IPS DF 6.9 (cell line): ENCODE results near the gene ANXA4.
"Not testable (repeated sequence)": the region's sequence is repeated elsewhere in the genome, so short reads cannot be mapped to it uniquely, and the experiment has no call there.

Experiments used
- DNase-seq: peaks from one replicate; pipeline ENCODE4 v3.0.0-alpha.2; 2013; ENCODE audit warnings: low read depth, low spot score
- H3K27ac ChIP-seq: one replicate; pipeline ENCODE4 v1.5.1; 2013; ENCODE audit warnings: low read length, control low read depth
- H3K27me3 ChIP-seq: 2 replicates; pipeline ENCODE4 v1.6.1; 2013; ENCODE audit warnings: mild to moderate bottlenecking, low read length; ENCODE audit not compliant: control insufficient read depth, insufficient read depth
- H3K36me3 ChIP-seq: 2 replicates; pipeline ENCODE4 v1.6.1; 2013; ENCODE audit warnings: low read length; ENCODE audit not compliant: control insufficient read depth, insufficient read depth
- H3K4me1 ChIP-seq: 2 replicates; pipeline ENCODE4 v1.6.1; 2013; ENCODE audit warnings: low read length; ENCODE audit not compliant: control insufficient read depth, insufficient read depth
- H3K4me3 ChIP-seq: 2 replicates; pipeline ENCODE4 v1.5.1; 2013; ENCODE audit warnings: mild to moderate bottlenecking, low read length
- H3K9me3 ChIP-seq: 2 replicates; pipeline ENCODE4 v1.6.1; 2013; ENCODE audit warnings: low read length, inconsistent platforms; ENCODE audit not compliant: control insufficient read depth, insufficient read depth
- WGBS: extraction: QIAGEN DNeasy Blood & Tissue Kit; methylation state at CpG from one replicate; pipeline ENCODE4 v1.1.7; 2013; ENCODE audit warnings: mixed read lengths, missing lambda C conversion rate; ENCODE audit not compliant: insufficient read length, insufficient coverage; 5-methylcytosine and 5-hydroxymethylcytosine counted together

Gene ANXA4

DNA sequence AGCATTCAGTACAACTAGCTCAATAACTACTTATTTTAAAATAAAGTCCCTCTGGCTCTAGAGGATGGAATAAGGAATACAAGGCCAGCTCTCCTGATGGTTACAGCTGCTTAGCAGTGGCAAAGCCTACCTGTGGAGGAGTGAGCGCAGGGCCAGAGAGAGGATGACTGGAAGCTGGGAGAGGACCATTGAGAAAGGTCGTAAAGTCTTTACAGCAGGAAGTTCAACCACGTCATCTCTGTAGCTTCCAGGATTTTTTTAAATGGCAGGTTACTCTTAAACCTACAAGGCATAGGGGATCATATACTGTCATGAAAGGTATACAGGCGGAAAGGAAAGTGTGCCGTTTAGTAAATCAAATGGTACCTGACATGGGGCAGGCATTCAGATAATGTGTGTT, 26.3 kb downstream of the ANXA4 start:
- no CpG with 5 or more reads among the region's 5 CpGs for WGBS
- Histone ChIP-seq H3K4me1 (no peaks in the 10 kb centered on the region), H3K27ac (no peak overlapping the region), H3K9me3 (no peaks in the 10 kb centered on the region), H3K36me3 (no peaks in the 10 kb centered on the region), H3K4me3 (no peak overlapping the region), H3K27me3 (no peaks in the 10 kb centered on the region)
- DNase-seq, result no peak

DNA sequence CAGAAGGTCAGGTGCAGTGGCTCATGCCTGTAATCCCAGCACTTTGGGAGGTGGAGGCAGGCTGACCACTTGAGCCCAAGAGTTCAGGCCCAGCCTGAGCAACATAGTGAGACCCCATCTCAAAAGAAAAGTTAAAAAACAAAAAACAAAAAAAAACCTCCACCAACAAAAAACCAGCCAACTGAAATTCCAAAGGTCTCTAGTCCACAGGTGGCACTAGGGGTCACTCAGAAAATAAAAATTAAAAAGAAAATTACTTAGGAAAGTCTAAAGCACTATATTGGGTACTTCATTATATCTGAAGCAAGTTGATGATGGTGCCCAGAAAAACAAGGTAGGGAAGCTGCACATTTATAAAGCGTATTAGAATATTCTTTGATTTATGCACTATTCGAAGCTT, 26.9 kb downstream of the ANXA4 start:
- H3K4me1 ChIP-seq, result no peaks in the 10 kb centered on the region
- no CpG with 5 or more reads among the region's 2 CpGs for WGBS
- H3K4me3 ChIP-seq, result no peak overlapping the region
- H3K9me3 ChIP-seq, result no peaks in the 10 kb centered on the region
- H3K27ac ChIP-seq, result no peak overlapping the region
- no peak for DNase-seq
- no peaks in the 10 kb centered on the region for H3K27me3 ChIP-seq
- H3K36me3 ChIP-seq, result no peaks in the 10 kb centered on the region

DNA sequence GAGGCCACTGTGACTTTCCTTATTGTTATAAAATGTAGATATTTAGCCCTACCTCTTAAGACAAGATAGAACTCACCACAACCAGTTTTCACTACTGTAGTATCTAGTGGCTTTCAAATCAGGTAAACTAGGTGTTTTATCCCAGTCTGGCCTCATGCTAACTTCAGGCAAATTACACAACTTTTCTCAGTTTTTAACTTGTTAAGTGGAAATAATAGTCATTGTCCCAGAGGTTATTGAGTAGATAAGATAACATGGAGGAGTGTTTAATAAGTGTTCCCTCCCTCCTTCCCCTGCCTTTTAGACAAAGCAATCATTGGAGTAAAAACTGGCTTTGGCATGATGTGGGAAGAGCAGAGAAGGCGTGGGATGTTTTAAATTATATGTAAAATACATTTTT, 27.3 kb downstream of the ANXA4 start:
- Histone ChIP-seq H3K4me1 (no peaks in the 10 kb centered on the region), H3K9me3 (no peaks in the 10 kb centered on the region), H3K27ac (no peak overlapping the region), H3K36me3 (no peaks in the 10 kb centered on the region), H3K27me3 (no peaks in the 10 kb centered on the region), H3K4me3 (no peak overlapping the region)
- WGBS, result 100% methylated on average over 1 of the region's 1 CpG
- no peak for DNase-seq

DNA sequence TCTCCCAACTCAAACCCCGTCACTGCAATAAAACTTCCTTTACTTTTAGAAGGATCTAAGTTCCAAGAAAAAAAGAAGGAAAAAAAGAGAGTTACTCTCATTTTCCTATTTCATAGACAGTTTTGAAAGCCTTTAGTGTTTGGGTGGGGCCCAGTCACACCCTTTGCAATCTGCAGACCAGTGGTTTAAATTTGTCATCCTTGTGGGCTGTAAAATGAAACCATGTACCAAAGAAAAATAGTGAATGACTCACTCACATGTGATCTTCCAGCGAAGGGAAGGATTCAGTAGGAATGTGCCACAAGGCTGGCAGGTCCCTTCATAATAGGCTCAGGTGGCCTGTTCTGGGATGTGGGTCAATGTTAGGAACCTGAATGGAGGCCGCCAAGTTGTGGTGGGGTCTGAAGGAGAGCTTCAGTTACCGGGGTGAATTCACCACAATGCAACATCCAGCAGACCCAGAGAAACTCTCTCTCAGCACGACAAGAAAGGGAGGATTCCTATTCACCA, 28.3 kb downstream of the ANXA4 start:
- H3K36me3 ChIP-seq, result no peaks in the 10 kb centered on the region
- H3K4me1 ChIP-seq, result 0 out of 2 replicates have a peak, but pooled peaks cover 2% of the 10 kb centered on the region
- H3K4me3 ChIP-seq, result no peak overlapping the region
- no peaks in the 10 kb centered on the region for H3K27me3 ChIP-seq
- H3K9me3 ChIP-seq, result no peaks in the 10 kb centered on the region
- DNase-seq, result no peak
- H3K27ac ChIP-seq, result no peak overlapping the region
- no CpG with 5 or more reads among the region's 5 CpGs for WGBS

DNA sequence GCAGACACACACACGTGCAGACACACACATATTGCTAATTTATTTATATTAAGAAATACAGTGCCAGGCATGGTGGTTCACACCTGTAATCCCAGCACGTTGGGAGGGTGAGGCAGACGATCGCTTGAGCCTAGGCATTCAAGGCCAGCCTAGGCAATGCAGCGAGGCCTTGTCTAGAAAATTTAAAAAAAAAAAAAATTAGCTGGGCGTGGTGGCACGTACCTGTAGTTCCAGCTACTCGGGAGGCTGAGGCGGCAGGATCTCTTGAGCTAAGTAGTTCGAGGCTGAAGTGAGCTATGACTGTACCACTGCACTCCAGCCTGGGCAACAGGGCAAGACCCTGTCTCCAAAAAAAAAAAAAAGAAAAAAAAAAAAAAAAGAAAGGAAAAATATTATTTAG, 28.8 kb downstream of the ANXA4 start:
- no peaks in the 10 kb centered on the region for H3K36me3 ChIP-seq
- no peaks in the 10 kb centered on the region for H3K27me3 ChIP-seq
- no peak overlapping the region for H3K4me3 ChIP-seq
- no peak for DNase-seq
- H3K27ac ChIP-seq, result no peak overlapping the region
- no peaks in the 10 kb centered on the region for H3K9me3 ChIP-seq
- no CpG with 5 or more reads among the region's 10 CpGs for WGBS
- H3K4me1 ChIP-seq, result 0 out of 2 replicates have a peak, but pooled peaks cover 2% of the 10 kb centered on the region

DNA sequence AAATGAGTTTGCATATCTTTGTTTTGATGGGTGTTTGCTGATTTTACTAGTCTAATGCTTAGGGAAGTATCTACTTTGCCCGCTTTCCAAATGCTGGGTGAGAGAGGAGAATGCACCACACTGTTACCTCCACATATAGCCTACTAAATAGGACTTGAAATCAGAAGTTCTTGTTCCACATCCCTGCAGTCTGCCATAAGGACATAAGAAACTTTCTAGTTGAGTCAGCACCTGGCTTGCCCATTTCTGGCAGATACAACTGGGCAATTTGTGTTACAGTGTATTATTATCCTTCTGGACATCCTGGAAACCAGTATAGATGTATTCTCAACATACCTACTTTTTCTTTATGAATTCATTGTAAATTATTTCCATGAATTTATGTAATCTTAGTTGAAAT, 29.5 kb downstream of the ANXA4 start:
- no peaks in the 10 kb centered on the region for H3K27me3 ChIP-seq
- WGBS, result no CpG with 5 or more reads among the region's 1 CpG

DNA sequence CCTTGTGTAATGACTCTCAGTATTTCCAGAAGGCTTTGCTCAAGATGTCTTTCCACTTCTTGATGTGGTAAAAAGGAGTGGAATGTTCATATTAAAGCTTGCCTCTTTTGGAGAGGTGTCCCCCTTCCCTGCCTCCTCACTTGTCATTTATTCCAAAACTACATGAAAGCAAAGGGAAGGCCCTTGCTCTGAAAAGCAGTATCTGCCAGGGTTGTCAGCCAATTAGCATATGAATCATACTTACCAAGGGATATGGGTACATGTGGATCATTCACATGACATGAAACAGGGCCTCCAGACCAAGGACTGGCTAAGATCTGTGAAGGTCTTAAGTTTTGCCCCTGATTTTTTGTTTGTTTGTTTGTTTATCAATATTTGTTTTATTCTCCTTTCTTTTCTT, 31.3 kb downstream of the ANXA4 start:
- Histone ChIP-seq H3K4me1 (peaks cover 5% of the 10 kb centered on the region; the same call in 1 of the 2 replicates), H3K27me3 (no peaks in the 10 kb centered on the region), H3K4me3 (no peak overlapping the region), H3K36me3 (no peaks in the 10 kb centered on the region), H3K27ac (no peak overlapping the region), H3K9me3 (no peaks in the 10 kb centered on the region)
- DNase-seq, result no peak

More for the DNA sequence above, 29.5 kb downstream of the ANXA4 start:
- Histone ChIP-seq H3K4me1 (0 out of 2 replicates have a peak, but pooled peaks cover 2% of the 10 kb centered on the region), H3K27ac (no peak overlapping the region), H3K9me3 (no peaks in the 10 kb centered on the region), H3K4me3 (no peak overlapping the region), H3K36me3 (no peaks in the 10 kb centered on the region)
- no peak for DNase-seq

DNA sequence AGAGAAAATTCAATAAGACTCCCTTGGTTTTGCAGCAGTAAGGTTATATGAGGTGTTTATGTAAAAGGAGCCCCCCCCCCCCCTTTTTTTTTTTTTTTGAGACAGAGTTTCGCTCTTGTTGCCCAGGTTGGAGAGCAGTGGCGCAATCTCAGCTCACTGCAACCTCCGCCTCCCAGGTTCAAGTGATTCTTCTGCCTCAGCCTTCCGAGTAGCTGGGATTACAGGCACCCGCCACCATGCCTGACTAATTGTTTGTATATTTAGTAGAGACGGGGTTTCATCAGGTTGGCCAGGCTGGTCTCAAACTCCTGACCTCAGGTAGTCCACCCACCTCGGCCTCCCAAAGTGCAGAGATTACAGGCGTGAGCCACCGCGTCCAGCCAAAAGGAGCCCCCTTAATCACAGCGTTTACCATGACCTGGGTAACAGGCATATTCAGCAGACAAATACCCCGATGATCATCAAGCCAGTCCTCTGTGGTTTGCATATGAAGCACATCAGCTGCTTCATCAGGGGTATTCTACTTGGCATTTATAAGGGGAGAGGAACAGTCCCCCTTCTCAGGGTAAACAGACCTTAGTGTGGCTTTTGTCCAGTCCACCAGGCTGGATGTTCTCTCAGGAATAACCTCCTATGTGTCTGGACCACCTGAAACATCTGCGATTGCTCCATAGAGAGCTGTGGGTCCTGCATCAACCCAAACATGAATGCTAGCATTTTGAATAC, 32.5 kb downstream of the ANXA4 start:
- not testable (repeated sequence) for H3K4me3 ChIP-seq, H3K4me1 ChIP-seq

DNA sequence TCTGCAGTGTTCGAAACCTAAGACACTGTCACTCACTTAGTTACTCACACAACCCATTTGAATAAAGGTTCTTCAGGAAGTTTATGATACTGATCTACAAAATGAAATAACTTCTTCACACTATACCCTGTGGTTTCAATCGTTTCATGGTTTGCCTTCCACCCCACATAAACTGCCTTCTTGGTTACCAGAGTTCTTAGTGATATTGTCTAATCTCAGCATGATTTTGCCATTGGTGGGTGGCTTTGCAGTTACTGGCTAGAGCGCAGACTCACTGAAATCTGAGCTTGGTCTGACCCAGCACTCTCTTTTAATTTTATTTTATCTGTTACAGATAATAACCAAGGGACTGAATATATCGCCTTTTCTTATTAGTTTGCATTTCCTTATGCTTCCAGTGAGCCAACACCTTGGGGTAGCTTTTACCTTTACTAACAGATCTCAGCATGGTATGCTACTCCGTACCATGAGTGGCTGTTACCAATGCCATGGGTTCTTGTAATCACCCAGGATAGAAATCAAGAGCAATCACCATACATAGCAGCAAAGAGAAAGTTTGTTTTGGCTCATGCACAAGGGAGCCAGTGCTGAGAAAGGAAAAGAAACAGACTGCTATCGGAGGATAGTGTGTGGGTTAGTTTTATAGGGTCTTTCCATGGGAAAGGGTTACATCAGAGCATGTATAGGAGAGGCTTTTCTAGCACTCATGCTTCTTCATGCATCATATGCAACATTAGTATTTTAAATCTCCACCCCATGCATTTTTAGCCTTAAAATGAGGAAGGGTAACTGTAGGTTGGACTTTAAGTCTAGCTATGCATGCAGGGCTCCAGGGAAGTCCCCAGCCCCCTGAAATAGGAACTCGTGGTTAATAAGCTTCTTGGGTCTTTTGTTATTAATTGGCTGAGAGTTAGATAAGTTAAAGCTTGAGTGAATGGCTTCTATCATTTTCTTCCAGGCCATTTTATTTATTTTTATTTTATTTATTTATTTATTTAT, 33.3 kb downstream of the ANXA4 start:
- DNase-seq, result no peak
- no peak overlapping the region for H3K27ac ChIP-seq
- no peaks in the 10 kb centered on the region for H3K27me3 ChIP-seq
- H3K9me3 ChIP-seq, result no peaks in the 10 kb centered on the region
- no peak overlapping the region for H3K4me3 ChIP-seq
- no CpG with 5 or more reads among the region's 7 CpGs for WGBS
- H3K36me3 ChIP-seq, result no peaks in the 10 kb centered on the region
- H3K4me1 ChIP-seq, result peaks cover 5% of the 10 kb centered on the region; the same call in 1 of the 2 replicates

More for the DNA sequence above, 32.5 kb downstream of the ANXA4 start:
- H3K36me3 ChIP-seq, H3K27me3 ChIP-seq, H3K9me3 ChIP-seq, DNase-seq, H3K27ac ChIP-seq: not testable (repeated sequence)
- WGBS, result no CpG with 5 or more reads among the region's 13 CpGs

DNA sequence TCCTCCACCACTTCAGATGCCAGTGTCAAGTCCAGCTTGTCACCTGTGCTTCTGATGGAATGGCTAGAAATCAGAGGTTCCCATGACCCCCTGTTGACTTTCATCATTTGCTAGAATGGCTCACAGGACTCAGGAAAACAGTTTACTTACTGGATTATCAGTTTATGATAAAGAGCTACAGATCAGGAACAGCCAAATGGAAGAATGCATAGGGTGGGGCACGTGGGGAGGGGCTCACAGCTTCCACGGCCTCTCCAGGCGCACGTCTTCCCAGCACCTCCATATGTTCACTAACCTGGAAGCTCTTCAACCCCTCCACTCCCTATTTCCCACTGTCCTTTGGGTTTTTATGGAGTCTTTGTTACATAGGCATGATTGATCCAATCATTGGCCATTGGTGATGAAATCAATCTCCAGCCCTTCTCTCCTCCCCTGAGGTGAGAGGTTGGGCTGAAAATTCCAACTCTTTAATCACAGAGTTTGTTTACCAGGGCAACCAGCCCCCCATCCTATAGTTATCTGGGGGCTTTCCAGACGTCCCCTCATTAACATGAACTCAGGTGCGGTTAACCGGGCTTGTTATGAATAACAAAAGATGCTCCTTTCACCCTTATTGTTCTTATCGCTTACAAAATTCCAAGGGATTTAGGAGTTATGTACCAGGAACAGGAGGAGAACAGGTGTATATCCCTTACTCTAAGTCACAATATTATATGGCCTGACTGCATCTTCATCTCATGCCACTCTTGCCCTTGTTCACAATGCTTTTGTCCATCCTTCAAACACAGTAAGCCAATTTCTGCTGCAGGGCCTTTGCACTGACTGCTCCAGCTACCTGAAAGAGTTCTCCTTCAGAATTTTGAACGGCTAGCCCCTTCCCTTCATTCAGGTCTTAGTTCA, 35.2 kb downstream of the ANXA4 start:
- no peaks in the 10 kb centered on the region for H3K9me3 ChIP-seq
- H3K27ac ChIP-seq, result no peak overlapping the region
- no peaks in the 10 kb centered on the region for H3K36me3 ChIP-seq
- H3K4me3 ChIP-seq, result no peak overlapping the region
- no CpG with 5 or more reads among the region's 9 CpGs for WGBS
- no peaks in the 10 kb centered on the region for H3K27me3 ChIP-seq
- no peak for DNase-seq
- peaks cover 7% of the 10 kb centered on the region; the same call in 1 of the 2 replicates for H3K4me1 ChIP-seq
